Activated CD8-positive, alpha-beta memory T cell treated with anti-CD3 and anti-CD28 coated beads for 36 hours (primary cell): ENCODE results near the gene CFL1. TPM values are rescaled to one million over a fixed set of nuclear protein-coding genes. Genes with fewer than 3 reads are reported as not detected.

Experiments used
- CTCF ChIA-PET: fragments of 350-600 bp; sonication (Branson Sonifier 250); formaldehyde crosslinking; loops from one replicate; lab custom pipeline; 2021; ENCODE audit warnings: antibody characterized with exemption; lab: Charles Lee
- POLR2A ChIA-PET: fragments of 350-600 bp; sonication (Branson Sonifier 250); formaldehyde crosslinking; loops from one replicate; lab custom pipeline; 2021; ENCODE audit warnings: antibody characterized with exemption; lab: Charles Lee
- total RNA-seq, 2 experiments: library from RNA; stranded (reverse); gene quantifications; one replicate each; pipeline ENCODE4 v1.2.3, GENCODE V29; 2021

CFL1 gene
- total RNA-seq, 2 experiments from 2014 or later, result 1,167 to 1,207 TPM

GRCh38 chr11:65814131-65814985 is 43.6 kb downstream of the CFL1 start:
- POLR2A ChIA-PET, result interaction anchor here (1.1 kb wide), 1 partner anchor 37 kb away, joined by 3 read pairs; no protein-coding TSS in a partner anchor
- CTCF ChIA-PET, result interaction anchor here (1.2 to 3.3 kb wide), 3 partner anchors 12 to 44 kb away, joined by 3 to 12 read pairs (median 7); no protein-coding TSS in a partner anchor

- ChIA-PET POLR2A (interaction anchor here (0.5 kb wide), 1 partner anchor 35 kb away, joined by 4 read pairs; no protein-coding TSS in a partner anchor), CTCF (interaction anchor here (1.2 to 1.7 kb wide), 2 partner anchors 9 to 15 kb away, joined by 3 to 4 read pairs; no protein-coding TSS in a partner anchor)
These were observed 46.1 kb downstream of the CFL1 start for GRCh38 chr11:65811764-65812475.

DNA sequence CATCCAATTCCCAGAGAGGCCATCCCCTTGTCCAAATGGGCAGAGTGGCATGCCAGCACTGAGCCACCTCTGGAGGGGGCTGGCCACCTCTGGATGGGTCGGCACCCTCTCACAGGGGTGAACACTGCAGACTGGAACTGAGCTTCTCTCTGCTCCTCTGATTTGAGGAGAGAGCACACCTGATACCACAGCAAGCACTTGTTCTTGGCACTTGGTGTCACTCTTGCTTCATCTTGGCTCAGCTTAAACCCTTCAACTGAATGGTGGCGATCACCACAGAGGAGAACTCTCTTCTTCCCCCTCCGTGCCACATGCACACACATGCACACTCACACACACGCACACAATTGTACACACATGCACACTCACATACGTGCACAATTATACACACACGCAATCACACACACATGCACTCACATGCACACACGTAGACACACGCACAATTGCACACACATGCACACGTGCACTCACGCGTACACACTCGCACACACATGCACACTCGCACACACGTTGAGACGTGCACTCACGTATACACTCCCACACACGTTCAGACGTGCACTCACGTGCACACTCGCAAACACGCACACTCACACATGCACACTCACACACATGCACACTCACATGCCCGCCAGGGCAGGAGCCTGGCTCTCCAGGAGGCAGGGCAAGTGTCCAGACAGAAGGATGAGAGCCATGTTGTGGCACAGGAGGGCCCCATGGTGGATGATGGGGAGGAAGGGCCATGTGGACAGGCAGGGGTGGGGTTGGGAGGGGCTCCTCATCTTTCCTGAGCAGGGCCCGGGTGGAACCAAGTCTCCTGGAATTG is 47.7 kb downstream of the CFL1 start:
- CTCF ChIA-PET, result interaction anchor here (0.7 to 1.3 kb wide), 3 partner anchors 32 to 248 kb away, joined by 3 read pairs; no protein-coding TSS in a partner anchor
- POLR2A ChIA-PET, result no interaction called here

DNA sequence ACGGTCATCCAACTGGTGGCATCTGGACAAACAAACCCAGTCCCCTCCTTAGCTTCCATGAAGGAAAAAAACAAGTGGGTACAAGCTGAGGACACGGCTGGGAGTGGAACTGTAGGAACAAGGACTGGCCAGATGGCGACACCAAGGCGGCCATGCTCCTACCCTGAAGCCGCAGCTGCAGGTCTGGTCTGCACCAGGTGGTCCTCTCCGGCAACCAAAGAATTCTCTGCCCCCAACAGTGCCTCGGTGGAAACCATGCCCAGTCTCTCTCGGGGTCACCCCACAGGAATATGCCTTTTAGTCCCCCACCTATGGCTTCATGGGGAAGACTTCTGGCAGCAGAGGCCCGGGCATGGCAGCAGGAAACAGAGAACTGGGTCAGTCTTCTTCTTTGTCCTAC is 48.5 kb downstream of the CFL1 start:
- CTCF ChIA-PET, result interaction anchor here (0.7 to 1.3 kb wide), 4 partner anchors 30 to 249 kb away, joined by 3 read pairs; no protein-coding TSS in a partner anchor
- POLR2A ChIA-PET, result no interaction called here

DNA sequence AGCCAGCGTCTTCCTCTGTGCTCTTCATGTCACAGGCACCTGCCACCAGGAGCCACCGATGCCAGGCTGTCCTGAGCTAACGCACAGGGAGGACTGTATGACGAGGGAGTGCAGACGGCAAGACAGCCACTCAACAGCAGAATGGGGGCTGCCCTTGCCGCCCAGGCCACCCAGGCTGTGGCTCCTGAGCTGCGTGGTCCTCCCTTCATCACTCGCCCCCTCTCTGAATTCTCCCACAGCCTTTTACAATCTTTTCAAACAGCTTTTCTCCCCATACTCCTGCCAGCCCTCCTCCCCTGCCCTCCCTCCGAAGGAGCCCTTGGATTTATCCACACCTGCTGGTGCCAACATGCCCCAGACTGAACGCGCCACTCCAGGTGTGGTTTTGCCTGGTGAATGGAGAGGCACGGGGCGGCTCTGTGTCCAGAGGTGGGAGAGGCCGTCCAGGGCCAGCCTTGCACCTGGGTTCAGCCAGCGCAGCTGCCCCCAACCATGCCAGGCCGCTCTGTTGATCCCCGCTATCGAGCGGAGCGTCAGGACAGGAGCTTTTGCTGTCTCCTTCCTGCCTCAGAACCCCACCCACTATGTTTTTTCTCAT is 49.1 kb downstream of the CFL1 start:
- POLR2A ChIA-PET, result no interaction called here
- CTCF ChIA-PET, result interaction anchor here (0.8 kb wide), 1 partner anchor 29 kb away, joined by 3 read pairs; no protein-coding TSS in a partner anchor

- POLR2A ChIA-PET, result no interaction called here
- CTCF ChIA-PET, result interaction anchor here (0.6 to 0.8 kb wide), 2 partner anchors 16 to 114 kb away, joined by 3 to 5 read pairs; no protein-coding TSS in a partner anchor
These were observed 51.0 kb downstream of the CFL1 start for GRCh38 chr11:65806979-65807378.

Other genes with a start within 250 kb of the CFL1 start
- gene MAP3K11, start 244.0 kb downstream of the CFL1 start, total RNA-seq, result 10 to 100 TPM; 64.8 to 65.9 TPM
- gene PCNX3, start 242.4 kb downstream of the CFL1 start, total RNA-seq, result 10 to 100 TPM; 41.0 to 46.6 TPM
- gene SIPA1, start 220.1 kb downstream of the CFL1 start, total RNA-seq, result 100 to 1,000 TPM; 141 to 143 TPM
- gene RELA, start 195.3 kb downstream of the CFL1 start, total RNA-seq, result 10 to 100 TPM; 78.9 to 80.2 TPM
- 10 to 100 TPM; 64.8 to 72.7 TPM for gene KAT5, start 145.9 kb downstream of the CFL1 start, total RNA-seq
- 100 to 1,000 TPM; 116 to 130 TPM for gene RNASEH2C, start 137.4 kb downstream of the CFL1 start, total RNA-seq
- 10 to 100 TPM; 19.1 to 19.7 TPM for gene AP5B1, start 77.2 kb downstream of the CFL1 start, total RNA-seq
- gene OVOL1, start 71.1 kb downstream of the CFL1 start, total RNA-seq, result not detected
- gene SNX32, start 24.2 kb downstream of the CFL1 start, total RNA-seq, result 1 to 10 TPM; 3.0 to 3.3 TPM
- 10 to 100 TPM; 82.0 to 82.9 TPM for gene MUS81, start 2.3 kb upstream of the CFL1 start, total RNA-seq
- gene EFEMP2, start 14.6 kb upstream of the CFL1 start, total RNA-seq, result 1 to 10 TPM; 3.7 to 5.7 TPM
- 10 to 100 TPM; 48.9 to 51.7 TPM for gene CTSW, start 21.7 kb upstream of the CFL1 start, total RNA-seq
- gene FIBP, start 30.3 kb upstream of the CFL1 start, total RNA-seq, result 100 to 1,000 TPM; 119 to 132 TPM
- gene CCDC85B, start 32.5 kb upstream of the CFL1 start, total RNA-seq, result 10 to 100 TPM; 77.7 to 81.8 TPM
- 10 to 100 TPM; 23.0 to 24.7 TPM for gene FOSL1, start 42.2 kb upstream of the CFL1 start, total RNA-seq
- gene C11orf68, start 60.9 kb upstream of the CFL1 start, total RNA-seq, result 10 to 100 TPM; 15.2 to 18.2 TPM
- 100 to 1,000 TPM in 1 of 2 experiments, 10 to 100 TPM in 1; 99.6 to 102 TPM for gene DRAP1, start 61.2 kb upstream of the CFL1 start, total RNA-seq
- not detected for gene TSGA10IP, start 87.3 kb upstream of the CFL1 start, total RNA-seq
- gene SART1, start 103.6 kb upstream of the CFL1 start, total RNA-seq, result 10 to 100 TPM; 65.4 to 70.1 TPM
- 10 to 100 TPM; 73.9 to 80.6 TPM for gene EIF1AD, start 144.0 kb upstream of the CFL1 start, total RNA-seq
- 100 to 1,000 TPM; 243 to 253 TPM for gene BANF1, start 144.3 kb upstream of the CFL1 start, total RNA-seq
- not detected for gene CST6, start 153.8 kb upstream of the CFL1 start, total RNA-seq
- not detected for gene CATSPER1, start 168.3 kb upstream of the CFL1 start, total RNA-seq
- under 1 TPM; 0.15 to 0.17 TPM for gene GAL3ST3, start 191.0 kb upstream of the CFL1 start, total RNA-seq
- 100 to 1,000 TPM; 259 to 261 TPM for gene SF3B2, start 194.2 kb upstream of the CFL1 start, total RNA-seq
- gene PACS1, start 212.1 kb upstream of the CFL1 start, total RNA-seq, result 10 to 100 TPM; 59.5 to 62.7 TPM